ENCODE measurements around the gene KSR1. TPM values are rescaled to one million over a fixed set of nuclear protein-coding genes. Genes with fewer than 3 reads are reported as not detected.

KSR1 gene
- total and polyA plus RNA-seq, 9 of the 15 experiments (the other 6 are each of a cell fraction or from before 2014, with no cell fraction given) = 1.4 to 51.7 (median 18.4) TPM

- intact Hi-C loops (cut with micrococcal nuclease) = loop anchor here (10.0 kb wide), 1 partner anchor 209 kb away; no protein-coding TSS in a partner anchor
- H3K79me2 ChIP-seq (ENCODE audit: control insufficient read depth, insufficient read depth, low read length) = peaks cover 26% of the 10 kb centered on the region
- no peak overlapping the region for H3K4me2 ChIP-seq (ENCODE audit: insufficient read depth, low read length)
- no peak for ATAC-seq
- no peak overlapping the region for H3K4me3 ChIP-seq
- no TSS peak for BruUV-seq (replicated peaks)
- 0 out of 3 replicates have a peak, but pooled peaks cover under 1% of the 10 kb centered on the region for H3K36me3 ChIP-seq (ENCODE audit: control insufficient read depth, insufficient read depth, low read length)
- no peaks in the 10 kb centered on the region; the same call in 1 of the 2 replicates for H4K20me1 ChIP-seq (replicated peaks; ENCODE audit: control insufficient read depth, insufficient read depth, low read length)
- WGBS (ENCODE audit: insufficient coverage, low coverage, missing lambda C conversion rate) = 66% methylated on average over 4 of the region's 4 CpGs
- no peaks in the 10 kb centered on the region for H3K9me3 ChIP-seq (replicated peaks; ENCODE audit: control insufficient read depth, insufficient read depth, low read depth, low read length)
- no peaks in the 10 kb centered on the region for H3K9me1 ChIP-seq (ENCODE audit: control insufficient read depth, insufficient read depth, low read length)
- H3K4me1 ChIP-seq (replicated peaks in 1 of 2; ENCODE audit: control insufficient read depth in 2 of 2, insufficient read depth in 2 of 2, low read length in 2 of 2) = peaks cover 27 to 32% of the 10 kb centered on the region in 2 experiments; a peak in 4 of 5 replicates
- no peak for FAIRE-seq
- no peaks in the 10 kb centered on the region for H3K27me3 ChIP-seq (ENCODE audit: control insufficient read depth in 2 of 2, insufficient read depth in 2 of 2, low read length in 2 of 2)
- CTCF ChIA-PET (ENCODE audit: low intra/inter-chr PET ratio) = no interaction called here
- H3K27ac ChIP-seq (ENCODE audit: extremely low read depth, low read depth, low read length) = no peak overlapping the region
- no peak overlapping the region for H3K9ac ChIP-seq (ENCODE audit: insufficient read depth in 1 of 2, low read depth in 2 of 2, low read length in 2 of 2)
- in situ Hi-C loops (cut with MboI) = no loop called here
- no peak for DNase-seq (ENCODE audit: extremely low read depth in 1 of 4, low spot score in 3 of 4)
- POLR2A ChIA-PET = interaction anchor here (0.8 kb wide), 1 partner anchor 20 kb away, joined by 3 read pairs; no protein-coding TSS in a partner anchor
- no peak overlapping the region for H2AFZ ChIP-seq (ENCODE audit: low read depth, low read length)
- no peak for TF ChIP-seq NR3C1 (CRISPR knock-in tag; IDR thresholded peaks at IDR 0.05)
- TF ChIP-seq ZNF609 (CRISPR knock-in tag; IDR thresholded peaks at IDR 0.05; ENCODE audit: borderline replicate concordance) = no peak
- TF ChIP-seq PHB2 (IDR thresholded peaks at IDR 0.05; ENCODE audit: low read depth) = no peak
- no peak for TF ChIP-seq ESRRB (CRISPR knock-in tag; IDR thresholded peaks at IDR 0.05; ENCODE audit: borderline replicate concordance)
- TF ChIP-seq, protein P1, sequence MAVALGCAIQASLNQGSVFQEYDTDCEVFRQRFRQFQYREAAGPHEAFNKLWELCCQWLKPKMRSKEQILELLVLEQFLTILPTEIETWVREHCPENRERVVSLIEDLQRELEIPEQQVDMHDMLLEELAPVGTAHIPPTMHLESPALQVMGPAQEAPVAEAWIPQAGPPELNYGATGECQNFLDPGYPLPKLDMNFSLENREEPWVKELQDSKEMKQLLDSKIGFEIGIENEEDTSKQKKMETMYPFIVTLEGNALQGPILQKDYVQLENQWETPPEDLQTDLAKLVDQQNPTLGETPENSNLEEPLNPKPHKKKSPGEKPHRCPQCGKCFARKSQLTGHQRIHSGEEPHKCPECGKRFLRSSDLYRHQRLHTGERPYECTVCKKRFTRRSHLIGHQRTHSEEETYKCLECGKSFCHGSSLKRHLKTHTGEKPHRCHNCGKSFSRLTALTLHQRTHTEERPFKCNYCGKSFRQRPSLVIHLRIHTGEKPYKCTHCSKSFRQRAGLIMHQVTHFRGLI (CRISPR knock-in tag; IDR thresholded peaks at IDR 0.05) = no peak
- no peak for TF ChIP-seq PHB (CRISPR knock-in tag; IDR thresholded peaks at IDR 0.05)
- no peak for TF ChIP-seq JUND (IDR thresholded peaks at IDR 0.05; ENCODE audit: borderline replicate concordance, low read depth, low read length)
- no peak for TF ChIP-seq JUND (tag; IDR thresholded peaks at IDR 0.05; ENCODE audit: borderline replicate concordance, low read depth, low read length)
- TF ChIP-seq, protein P2, sequence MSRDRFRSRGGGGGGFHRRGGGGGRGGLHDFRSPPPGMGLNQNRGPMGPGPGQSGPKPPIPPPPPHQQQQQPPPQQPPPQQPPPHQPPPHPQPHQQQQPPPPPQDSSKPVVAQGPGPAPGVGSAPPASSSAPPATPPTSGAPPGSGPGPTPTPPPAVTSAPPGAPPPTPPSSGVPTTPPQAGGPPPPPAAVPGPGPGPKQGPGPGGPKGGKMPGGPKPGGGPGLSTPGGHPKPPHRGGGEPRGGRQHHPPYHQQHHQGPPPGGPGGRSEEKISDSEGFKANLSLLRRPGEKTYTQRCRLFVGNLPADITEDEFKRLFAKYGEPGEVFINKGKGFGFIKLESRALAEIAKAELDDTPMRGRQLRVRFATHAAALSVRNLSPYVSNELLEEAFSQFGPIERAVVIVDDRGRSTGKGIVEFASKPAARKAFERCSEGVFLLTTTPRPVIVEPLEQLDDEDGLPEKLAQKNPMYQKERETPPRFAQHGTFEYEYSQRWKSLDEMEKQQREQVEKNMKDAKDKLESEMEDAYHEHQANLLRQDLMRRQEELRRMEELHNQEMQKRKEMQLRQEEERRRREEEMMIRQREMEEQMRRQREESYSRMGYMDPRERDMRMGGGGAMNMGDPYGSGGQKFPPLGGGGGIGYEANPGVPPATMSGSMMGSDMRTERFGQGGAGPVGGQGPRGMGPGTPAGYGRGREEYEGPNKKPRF (IDR thresholded peaks at IDR 0.05; ENCODE audit: low read depth, low read length) = no peak
- TF ChIP-seq, protein P3, sequence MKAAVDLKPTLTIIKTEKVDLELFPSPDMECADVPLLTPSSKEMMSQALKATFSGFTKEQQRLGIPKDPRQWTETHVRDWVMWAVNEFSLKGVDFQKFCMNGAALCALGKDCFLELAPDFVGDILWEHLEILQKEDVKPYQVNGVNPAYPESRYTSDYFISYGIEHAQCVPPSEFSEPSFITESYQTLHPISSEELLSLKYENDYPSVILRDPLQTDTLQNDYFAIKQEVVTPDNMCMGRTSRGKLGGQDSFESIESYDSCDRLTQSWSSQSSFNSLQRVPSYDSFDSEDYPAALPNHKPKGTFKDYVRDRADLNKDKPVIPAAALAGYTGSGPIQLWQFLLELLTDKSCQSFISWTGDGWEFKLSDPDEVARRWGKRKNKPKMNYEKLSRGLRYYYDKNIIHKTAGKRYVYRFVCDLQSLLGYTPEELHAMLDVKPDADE (conservative IDR thresholded peaks at IDR 0.05; ENCODE audit: control insufficient read depth, low read depth, low read length) = no peak
- TF ChIP-seq SUPT5H (IDR thresholded peaks at IDR 0.05) = no peak
Measured at GRCh38 chr17:27454089-27454488, 2.2 kb upstream of the KSR1 start.
